VCaP (cell line): ENCODE measurements around the gene AGPAT4.
A peak's percentile ranks its signal among the peaks of the same experiment; 100 is the strongest.

ENCODE experiments used
- H3K27ac ChIP-seq: fragments of 450-650 bp; 2 replicates; pipeline ENCODE4 v1.5.1; 2017
- TF ChIP-seq, protein P1 (sequence below): fragments of 450-650 bp; conservative IDR thresholded peaks from 2 replicates; pipeline ENCODE4 v1.5.1; 2017; ENCODE audit warnings: mild to moderate bottlenecking, moderate library complexity

The AGPAT4 gene

DNA sequence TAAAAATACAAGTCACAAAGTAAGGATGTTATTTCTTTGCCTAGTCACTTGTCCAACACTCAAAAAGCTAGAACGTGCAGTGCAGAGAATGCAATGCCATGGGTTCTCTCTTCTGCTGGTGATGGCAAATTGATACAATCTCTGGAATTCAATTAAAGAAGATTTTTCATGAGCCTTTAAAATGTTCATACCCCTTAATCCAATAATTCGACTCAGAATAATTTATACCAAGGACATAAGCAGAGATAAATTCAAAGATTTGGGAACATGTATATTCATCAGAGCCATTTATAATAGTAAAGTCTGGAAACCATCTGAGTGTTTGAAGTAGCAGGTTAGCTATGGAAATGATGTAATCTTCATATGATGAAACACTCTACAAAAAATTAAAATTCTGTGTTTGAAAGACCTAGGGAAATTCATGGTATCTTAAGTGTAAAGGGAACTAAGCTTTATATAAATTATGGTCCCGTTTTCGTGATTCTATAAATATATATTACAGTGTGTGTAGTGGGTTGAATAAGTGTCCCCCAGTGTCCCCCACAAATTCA lies 2.8 kb upstream of the AGPAT4 start:
- TF ChIP-seq, protein P1, sequence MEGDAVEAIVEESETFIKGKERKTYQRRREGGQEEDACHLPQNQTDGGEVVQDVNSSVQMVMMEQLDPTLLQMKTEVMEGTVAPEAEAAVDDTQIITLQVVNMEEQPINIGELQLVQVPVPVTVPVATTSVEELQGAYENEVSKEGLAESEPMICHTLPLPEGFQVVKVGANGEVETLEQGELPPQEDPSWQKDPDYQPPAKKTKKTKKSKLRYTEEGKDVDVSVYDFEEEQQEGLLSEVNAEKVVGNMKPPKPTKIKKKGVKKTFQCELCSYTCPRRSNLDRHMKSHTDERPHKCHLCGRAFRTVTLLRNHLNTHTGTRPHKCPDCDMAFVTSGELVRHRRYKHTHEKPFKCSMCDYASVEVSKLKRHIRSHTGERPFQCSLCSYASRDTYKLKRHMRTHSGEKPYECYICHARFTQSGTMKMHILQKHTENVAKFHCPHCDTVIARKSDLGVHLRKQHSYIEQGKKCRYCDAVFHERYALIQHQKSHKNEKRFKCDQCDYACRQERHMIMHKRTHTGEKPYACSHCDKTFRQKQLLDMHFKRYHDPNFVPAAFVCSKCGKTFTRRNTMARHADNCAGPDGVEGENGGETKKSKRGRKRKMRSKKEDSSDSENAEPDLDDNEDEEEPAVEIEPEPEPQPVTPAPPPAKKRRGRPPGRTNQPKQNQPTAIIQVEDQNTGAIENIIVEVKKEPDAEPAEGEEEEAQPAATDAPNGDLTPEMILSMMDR, result no peak
- H3K27ac ChIP-seq, result no peak overlapping the region

DNA sequence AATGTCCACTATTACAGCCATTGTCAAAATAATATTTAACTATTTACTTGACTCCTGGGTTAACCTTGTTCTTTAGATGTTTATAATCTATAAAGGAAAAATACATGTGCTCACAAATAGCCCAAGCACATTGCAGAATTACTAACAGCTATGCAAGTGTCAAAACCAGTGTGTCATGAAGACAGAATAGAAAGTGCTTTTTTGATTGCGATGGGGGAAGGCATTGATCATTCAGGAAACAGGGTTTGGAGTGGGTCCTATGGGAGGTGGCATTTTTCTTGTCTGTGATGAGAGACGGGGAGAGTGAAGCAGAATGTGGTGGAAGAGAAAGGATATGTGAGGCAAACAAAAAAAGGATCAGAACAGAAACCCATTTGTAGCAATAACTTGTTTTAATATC lies 1.0 kb upstream of the AGPAT4 start:
- TF ChIP-seq, protein P1, result no peak
- no peak overlapping the region for H3K27ac ChIP-seq

DNA sequence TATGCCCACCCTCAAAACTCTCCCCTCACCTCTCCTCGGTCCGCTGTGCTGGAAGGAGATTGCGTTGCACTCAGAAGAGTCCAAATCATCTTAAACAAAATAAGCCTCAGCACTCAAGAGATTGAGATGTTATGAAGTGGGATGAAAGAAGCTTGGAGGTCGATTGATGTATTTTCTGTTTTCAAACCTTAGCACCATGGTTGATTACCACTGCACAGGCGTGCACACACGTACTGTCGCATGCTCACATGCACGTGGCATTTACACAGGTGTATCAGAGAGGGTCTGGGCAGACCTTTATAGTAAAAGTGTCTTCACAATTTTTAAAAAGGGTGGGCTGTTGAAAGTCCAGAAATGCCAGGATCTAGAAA lies 612 bp upstream of the AGPAT4 start:
- TF ChIP-seq, protein P1, result no peak
- H3K27ac ChIP-seq, result no peak overlapping the region

DNA sequence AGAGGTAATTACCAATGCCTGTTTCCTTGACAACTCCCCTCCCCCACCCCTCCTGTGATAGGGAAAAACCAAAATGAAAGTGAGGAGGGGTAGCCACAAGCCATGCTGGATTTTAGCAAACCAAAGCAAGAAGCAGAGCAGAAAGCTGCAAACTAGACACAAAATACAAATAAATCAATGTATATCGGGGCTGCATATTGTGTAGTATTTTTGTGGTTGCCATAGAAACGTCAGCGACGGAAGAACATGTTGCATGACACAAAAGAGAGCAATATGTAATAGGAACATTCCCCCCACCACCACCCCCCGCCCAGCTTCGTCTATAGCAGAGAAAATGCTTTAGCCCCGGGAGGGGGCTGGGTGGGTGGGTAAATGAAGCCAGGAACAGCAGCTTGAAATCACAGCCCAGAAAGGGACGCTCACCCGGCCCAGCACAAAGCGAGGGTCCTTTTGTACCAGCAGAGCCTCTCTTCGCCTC lies 548 bp downstream of the AGPAT4 start:
- peak overlapping the region; percentile 52; the same call in 1 of the 2 replicates for H3K27ac ChIP-seq
- TF ChIP-seq, protein P1, result no peak

DNA sequence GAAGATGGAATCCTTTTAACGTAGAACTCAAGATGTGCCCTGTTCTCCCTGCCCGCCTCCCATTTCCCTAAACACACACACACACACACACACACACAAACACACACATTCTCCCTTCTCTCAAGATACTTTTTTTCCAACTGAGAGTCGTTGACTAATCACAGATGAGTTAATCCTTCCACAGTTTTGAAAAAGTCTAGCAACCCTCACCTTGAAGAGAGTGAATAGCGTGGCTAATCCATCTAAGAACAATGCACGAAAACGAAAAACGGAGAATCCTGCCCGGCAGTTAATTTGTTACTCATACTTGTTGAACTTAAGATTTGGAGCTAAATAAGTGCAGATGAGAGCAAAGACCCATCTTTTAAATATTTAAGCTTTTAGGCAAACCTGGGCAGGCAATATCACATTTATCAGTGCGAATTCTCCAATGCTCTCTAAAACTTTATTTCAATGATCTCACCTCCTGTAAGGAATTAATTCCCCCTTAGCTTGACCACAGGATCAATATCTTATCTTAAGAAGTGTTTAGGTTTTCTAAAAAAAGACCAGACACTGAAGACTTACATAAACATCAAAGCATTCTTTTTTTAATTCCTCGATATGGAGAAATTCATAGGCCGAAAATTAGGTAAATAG lies 1.1 kb downstream of the AGPAT4 start:
- peak overlapping the region; percentile 52 for H3K27ac ChIP-seq
- TF ChIP-seq, protein P1, result no peak

DNA sequence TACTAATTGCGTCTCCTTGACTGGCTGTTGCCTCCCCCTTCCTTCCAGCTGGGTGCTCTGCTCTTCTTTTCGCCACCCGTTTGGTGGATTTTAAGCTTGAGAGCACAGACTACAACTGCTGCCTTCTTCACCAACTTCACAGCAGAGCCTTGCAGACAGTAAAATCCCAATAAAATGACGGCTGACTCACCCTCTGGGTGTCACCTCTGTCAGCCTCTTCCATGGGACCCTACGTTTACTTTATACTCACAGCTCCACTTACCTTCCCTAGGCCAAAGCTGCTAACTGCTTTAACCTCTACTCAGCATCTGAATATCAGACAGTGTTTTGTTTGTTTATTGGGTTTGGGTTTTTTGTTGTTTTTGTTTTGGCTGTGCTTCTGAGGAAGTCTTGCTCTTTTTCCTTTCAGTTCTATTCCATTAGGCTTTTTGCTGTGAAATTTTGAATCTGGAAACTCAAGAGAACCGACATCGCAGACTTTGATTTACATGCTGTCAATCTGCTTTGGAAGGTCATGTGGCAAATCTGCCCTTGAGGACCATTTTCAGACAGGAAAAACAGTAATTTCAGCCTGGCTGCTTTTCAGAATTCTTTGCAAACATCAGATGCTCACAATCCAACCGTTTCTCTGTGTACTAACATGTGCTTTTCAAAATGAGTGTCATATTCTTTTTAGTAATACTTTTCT lies 2.4 kb downstream of the AGPAT4 start:
- peak overlapping the region; percentile 52 for H3K27ac ChIP-seq
- TF ChIP-seq, protein P1, result no peak

DNA sequence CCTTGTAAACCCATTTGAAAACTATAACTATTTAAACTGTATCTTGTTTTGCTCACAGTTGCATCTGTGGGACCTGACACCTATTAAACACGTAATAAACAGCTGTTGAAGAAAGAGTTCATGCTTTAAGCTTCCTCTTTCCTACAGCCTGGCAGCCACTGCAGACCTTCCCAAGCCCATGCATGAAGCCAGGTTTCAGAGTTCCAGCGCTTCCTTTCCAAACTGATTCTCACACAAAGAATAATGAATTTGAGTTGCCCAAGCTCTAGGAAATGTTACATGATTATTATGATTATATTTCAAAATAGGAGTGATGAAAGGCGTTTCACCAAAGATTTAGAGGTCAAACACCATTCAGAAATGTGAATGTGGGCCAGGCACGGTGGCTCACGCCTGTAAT lies 3.7 kb downstream of the AGPAT4 start:
- H3K27ac ChIP-seq, result no peak overlapping the region

More for the DNA sequence above, 3.7 kb downstream of the AGPAT4 start:
- TF ChIP-seq, protein P1, result no peak
